BLaER1 treated with 17β-estradiol and CSF1 and Interleukin-3, amounts not matched to agents 10 nM and 100 nM (cell line): Measurements from ENCODE around the gene SYPL2.
"Not testable (repeated sequence)": the region's sequence is repeated elsewhere in the genome, so short reads cannot be mapped to it uniquely, and the experiment has no call there.

ENCODE experiments used
- H3K27ac ChIP-seq, 11 experiments: shearing (Covaris generic); formaldehyde crosslinking; 2 replicates each; pipeline ENCODE4 v1.8.1; 2022
- H3K27me3 ChIP-seq, 11 experiments: shearing (Covaris generic); formaldehyde crosslinking; 2 replicates each; pipeline ENCODE4 v1.8.1; 2022
- H3K36me3 ChIP-seq, 11 experiments: shearing (Covaris generic); formaldehyde crosslinking; 2 replicates each; pipeline ENCODE4 v1.8.1; 2022
- H3K4me1 ChIP-seq, 10 experiments: shearing (Covaris generic); formaldehyde crosslinking; 2 replicates each; pipeline ENCODE4 v1.8.1; 2022
- H3K4me2 ChIP-seq, 11 experiments: shearing (Covaris generic); formaldehyde crosslinking; 2 replicates each; pipeline ENCODE4 v1.8.1; 2022
- H3K4me3 ChIP-seq, 10 experiments: shearing (Covaris generic); formaldehyde crosslinking; 2 replicates each; pipeline ENCODE4 v1.8.1; 2022
- H3K9ac ChIP-seq, 11 experiments: shearing (Covaris generic); formaldehyde crosslinking; 2 replicates each; pipeline ENCODE4 v1.8.1; 2022
- H3K9me3 ChIP-seq, 11 experiments: shearing (Covaris generic); formaldehyde crosslinking; replicated peaks in 1 of 11; 2 replicates each; pipeline ENCODE4 v1.8.1; 2022
- H4K20me1 ChIP-seq, 11 experiments: shearing (Covaris generic); formaldehyde crosslinking; 2 replicates each; pipeline ENCODE4 v1.8.1; 2022
- Cebpa-rat ChIP-seq, 11 experiments: shearing (Covaris generic); IDR thresholded peaks; 2 replicates each; pipeline ENCODE4 v1.8.1; 2022

The SYPL2 gene

DNA sequence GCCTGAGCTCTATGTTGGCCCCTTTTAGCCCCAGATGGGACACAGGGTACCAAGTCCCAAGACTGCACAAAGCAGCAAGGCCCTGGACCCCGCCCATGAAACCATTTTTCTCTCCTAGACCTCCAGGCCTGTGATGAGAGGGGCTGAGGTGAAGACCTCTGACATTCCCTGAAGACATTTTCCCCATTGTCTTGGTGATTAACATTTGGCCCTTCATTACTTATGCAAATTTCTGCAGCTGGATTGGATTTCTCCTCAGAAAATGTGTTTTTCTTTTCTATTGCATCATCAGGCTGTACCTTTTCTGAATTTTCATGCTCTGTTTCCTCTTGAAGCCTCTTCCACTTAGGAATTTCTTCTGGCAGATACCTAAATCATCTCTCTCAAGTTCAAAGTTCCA is 31.9 kb upstream of the SYPL2 start:
- Histone ChIP-seq H3K4me1 (peaks cover 0 to 15% (median 4%) of the 10 kb centered on the region in 10 experiments; a peak in 8 of 20 replicates), H3K9ac (no peak overlapping the region), H3K4me3 (no peak overlapping the region), H3K4me2 (no peak overlapping the region), H3K27me3 (no peaks in the 10 kb centered on the region), H3K36me3 (no peaks in the 10 kb centered on the region), H3K9me3 (peaks cover 20 to 31% (median 27%) of the 10 kb centered on the region in 11 experiments), H3K27ac (no peak overlapping the region), H4K20me1 (no peaks in the 10 kb centered on the region)
- no peak; a peak in 1 of 22 replicates for TF ChIP-seq Cebpa-rat (IDR thresholded peaks at IDR 0.05)

DNA sequence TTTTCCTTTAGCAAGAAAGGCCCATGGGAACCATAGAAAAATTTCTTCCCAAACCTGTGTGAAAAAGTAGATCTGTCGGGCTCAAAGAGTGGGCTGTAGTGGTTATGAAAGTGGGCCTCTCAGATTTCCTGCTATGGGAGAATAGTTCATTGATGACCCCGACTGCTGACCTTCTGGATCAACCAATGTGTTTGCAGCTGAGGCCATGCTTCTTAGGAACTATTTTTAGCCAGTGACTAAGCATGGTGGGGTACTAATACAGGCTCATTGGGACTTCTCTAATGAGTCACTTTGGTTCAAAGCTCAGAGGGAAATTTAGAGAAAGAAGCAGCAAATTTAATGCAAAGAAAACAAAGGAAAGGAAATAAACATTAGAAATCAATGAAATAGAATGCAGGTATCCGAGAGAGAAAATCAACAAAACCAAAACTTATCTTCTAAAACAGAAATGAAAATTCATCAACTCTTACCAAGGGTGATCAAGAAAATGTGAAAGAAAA is 27.5 kb upstream of the SYPL2 start:
- no peaks in the 10 kb centered on the region for H4K20me1 ChIP-seq
- no peak overlapping the region for H3K4me3 ChIP-seq
- peaks cover 0 to 26% (median 4%) of the 10 kb centered on the region in 10 experiments; a peak in 8 of 20 replicates for H3K4me1 ChIP-seq
- H3K4me2 ChIP-seq: peak overlapping the region in 6 of 11 experiments; percentile 8 to 74 (median 50); a peak in 10 of 22 replicates
- peaks cover 12 to 25% (median 16%) of the 10 kb centered on the region in 11 experiments for H3K9me3 ChIP-seq
- no peaks in the 10 kb centered on the region for H3K36me3 ChIP-seq
- no peak for TF ChIP-seq Cebpa-rat (IDR thresholded peaks at IDR 0.05)
- no peaks in the 10 kb centered on the region for H3K27me3 ChIP-seq
- H3K27ac ChIP-seq: peak overlapping the region in 2 of 11 experiments; percentile 38 to 46; a peak in 4 of 22 replicates
- H3K9ac ChIP-seq: no peak overlapping the region

- no peaks in the 10 kb centered on the region for H4K20me1 ChIP-seq
- H3K4me3 ChIP-seq: no peak overlapping the region
- H3K27ac ChIP-seq: no peak overlapping the region
- H3K9ac ChIP-seq: no peak overlapping the region
- peaks cover 0 to 26% (median 4%) of the 10 kb centered on the region in 10 experiments; a peak in 8 of 20 replicates for H3K4me1 ChIP-seq
- H3K9me3 ChIP-seq: peaks cover 0 to 5% (median 0%) of the 10 kb centered on the region in 11 experiments; a peak in 1 of 22 replicates
- no peaks in the 10 kb centered on the region for H3K27me3 ChIP-seq
- H3K4me2 ChIP-seq: no peak overlapping the region
- H3K36me3 ChIP-seq: no peaks in the 10 kb centered on the region
- TF ChIP-seq Cebpa-rat (IDR thresholded peaks at IDR 0.05): no peak
Measured at GRCh38 chr1:109441069-109441468, 25.3 kb upstream of the SYPL2 start.

GRCh38 chr1:109443476-109443875 is 22.9 kb upstream of the SYPL2 start:
- Histone ChIP-seq H3K27me3 (no peaks in the 10 kb centered on the region), H3K9me3 (peaks cover 0 to 5% (median 0%) of the 10 kb centered on the region in 11 experiments; a peak in 1 of 22 replicates), H3K4me2 (no peak overlapping the region), H3K27ac (no peak overlapping the region), H3K36me3 (no peaks in the 10 kb centered on the region), H3K4me3 (no peak overlapping the region), H4K20me1 (no peaks in the 10 kb centered on the region), H3K4me1 (peaks cover 0 to 22% (median 4%) of the 10 kb centered on the region in 10 experiments; a peak in 8 of 20 replicates), H3K9ac (no peak overlapping the region)
- TF ChIP-seq Cebpa-rat (IDR thresholded peaks at IDR 0.05): no peak

GRCh38 chr1:109444346-109444745 is 22.0 kb upstream of the SYPL2 start:
- Histone ChIP-seq H3K4me1 (peaks cover 0 to 13% (median 0%) of the 10 kb centered on the region in 10 experiments; a peak in 6 of 20 replicates), H3K4me3 (no peak overlapping the region), H3K27me3 (no peaks in the 10 kb centered on the region), H3K4me2 (no peak overlapping the region), H3K9ac (no peak overlapping the region), H3K9me3 (peaks cover 0 to 5% (median 0%) of the 10 kb centered on the region in 11 experiments; a peak in 1 of 22 replicates), H3K36me3 (no peaks in the 10 kb centered on the region), H3K27ac (no peak overlapping the region), H4K20me1 (no peaks in the 10 kb centered on the region)
- no peak for TF ChIP-seq Cebpa-rat (IDR thresholded peaks at IDR 0.05)

GRCh38 chr1:109445949-109446695 is 20.2 kb upstream of the SYPL2 start:
- not testable (repeated sequence) for H3K27ac ChIP-seq, H3K4me1 ChIP-seq, H4K20me1 ChIP-seq, H3K4me2 ChIP-seq, H3K27me3 ChIP-seq, H3K9me3 ChIP-seq, H3K9ac ChIP-seq, H3K36me3 ChIP-seq, H3K4me3 ChIP-seq

DNA sequence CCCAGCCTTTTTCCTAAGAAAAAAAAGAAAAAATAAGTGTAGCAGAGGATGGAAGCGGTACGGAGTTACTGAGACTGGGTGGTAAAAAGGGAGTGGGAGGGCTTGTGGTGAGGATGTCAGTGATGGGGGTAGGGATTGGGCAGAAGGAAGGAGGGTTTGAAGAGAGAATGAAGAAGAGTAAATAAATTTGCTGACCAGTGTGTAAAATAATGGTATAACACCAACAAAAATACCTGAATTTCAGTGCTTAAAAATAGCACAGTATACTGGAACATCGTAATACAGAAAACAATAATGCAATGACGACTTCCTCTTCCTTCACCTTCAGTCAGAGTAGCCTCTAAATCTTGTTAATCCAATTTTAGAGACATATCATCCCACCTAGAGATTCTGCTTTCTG is 18.8 kb upstream of the SYPL2 start:
- H3K27me3 ChIP-seq: no peaks in the 10 kb centered on the region
- H3K4me1 ChIP-seq: peaks cover 0 to 2% (median 0%) of the 10 kb centered on the region in 10 experiments; a peak in 2 of 20 replicates
- no peaks in the 10 kb centered on the region for H4K20me1 ChIP-seq
- peaks cover 4 to 14% (median 9%) of the 10 kb centered on the region in 11 experiments; a peak in 21 of 22 replicates for H3K9me3 ChIP-seq
- no peak overlapping the region for H3K9ac ChIP-seq
- no peak overlapping the region for H3K27ac ChIP-seq
- no peak for TF ChIP-seq Cebpa-rat (IDR thresholded peaks at IDR 0.05)
- no peak overlapping the region for H3K4me2 ChIP-seq
- H3K4me3 ChIP-seq: no peak overlapping the region
- H3K36me3 ChIP-seq: no peaks in the 10 kb centered on the region

DNA sequence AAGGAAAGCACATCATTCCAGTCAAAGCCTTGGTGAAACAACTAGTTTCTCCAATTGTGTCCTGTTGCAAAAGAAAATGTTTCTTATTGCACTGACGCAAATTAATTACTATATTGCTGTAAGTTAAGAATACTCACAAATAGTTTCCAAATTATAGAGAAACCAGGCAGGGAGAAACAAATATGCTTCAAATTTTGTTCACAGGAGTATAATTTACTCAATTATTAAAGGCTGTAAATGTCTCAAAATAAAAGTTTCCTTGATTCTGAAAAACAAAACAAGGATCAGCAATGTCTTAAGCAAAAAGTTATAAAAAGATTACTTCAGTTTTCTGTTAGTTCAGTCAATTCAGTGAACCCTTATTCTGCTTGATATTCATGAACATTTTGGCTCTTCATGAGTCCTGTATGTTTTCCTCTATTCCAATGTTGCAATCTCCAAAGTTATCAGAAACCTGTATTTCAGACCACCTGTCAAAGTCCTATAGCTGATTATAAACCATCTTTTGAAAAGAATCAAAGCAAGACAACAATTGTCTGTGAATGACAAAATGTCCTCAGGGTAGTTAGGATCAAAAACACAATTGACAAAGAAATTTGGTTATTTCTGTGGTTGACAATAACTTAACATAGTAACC is 11.7 kb upstream of the SYPL2 start:
- Histone ChIP-seq H3K4me3 (no peak overlapping the region), H3K9ac (no peak overlapping the region), H3K27me3 (no peaks in the 10 kb centered on the region), H3K36me3 (no peaks in the 10 kb centered on the region), H3K4me2 (no peak overlapping the region), H3K9me3 (peaks cover 49 to 68% (median 61%) of the 10 kb centered on the region in 11 experiments), H3K27ac (no peak overlapping the region), H4K20me1 (no peaks in the 10 kb centered on the region), H3K4me1 (no peaks in the 10 kb centered on the region)
- TF ChIP-seq Cebpa-rat (IDR thresholded peaks at IDR 0.05): no peak

DNA sequence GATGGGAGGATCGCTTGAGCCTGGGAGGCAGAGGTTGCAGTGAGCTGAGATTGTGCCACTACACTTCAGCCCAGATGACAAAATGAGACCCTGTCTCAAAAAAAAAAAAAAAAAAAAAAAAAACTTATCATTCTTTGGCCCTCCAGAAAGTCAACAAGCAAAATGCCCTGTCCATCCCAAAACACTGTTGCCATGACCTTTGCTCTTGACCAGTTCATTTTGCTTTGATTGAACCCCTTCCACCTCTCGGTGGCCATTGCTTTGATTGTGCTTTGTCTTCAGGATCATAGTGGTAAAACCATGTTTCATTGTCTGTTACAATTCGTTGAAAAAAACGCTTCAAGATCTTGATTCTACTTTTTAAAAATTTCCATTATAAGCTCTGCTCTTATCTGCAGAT is 8.5 kb upstream of the SYPL2 start:
- no peak for TF ChIP-seq Cebpa-rat (IDR thresholded peaks at IDR 0.05)
- Histone ChIP-seq H3K4me1 (no peaks in the 10 kb centered on the region), H3K27ac (no peak overlapping the region), H3K27me3 (no peaks in the 10 kb centered on the region), H3K4me2 (no peak overlapping the region), H3K9me3 (peaks cover 40 to 61% (median 49%) of the 10 kb centered on the region in 11 experiments), H3K4me3 (no peak overlapping the region), H4K20me1 (no peaks in the 10 kb centered on the region), H3K36me3 (no peaks in the 10 kb centered on the region), H3K9ac (no peak overlapping the region)
